ENCODE results near the gene FOXQ1. TPM values are rescaled to one million over a fixed set of nuclear protein-coding genes. Genes with fewer than 3 reads are reported as not detected.

FOXQ1 gene
- total and polyA plus RNA-seq, 2 of the 13 experiments (the other 11 are each of a cell fraction or from before 2014, with no cell fraction given): 35.2 to 39.8 TPM

DNA sequence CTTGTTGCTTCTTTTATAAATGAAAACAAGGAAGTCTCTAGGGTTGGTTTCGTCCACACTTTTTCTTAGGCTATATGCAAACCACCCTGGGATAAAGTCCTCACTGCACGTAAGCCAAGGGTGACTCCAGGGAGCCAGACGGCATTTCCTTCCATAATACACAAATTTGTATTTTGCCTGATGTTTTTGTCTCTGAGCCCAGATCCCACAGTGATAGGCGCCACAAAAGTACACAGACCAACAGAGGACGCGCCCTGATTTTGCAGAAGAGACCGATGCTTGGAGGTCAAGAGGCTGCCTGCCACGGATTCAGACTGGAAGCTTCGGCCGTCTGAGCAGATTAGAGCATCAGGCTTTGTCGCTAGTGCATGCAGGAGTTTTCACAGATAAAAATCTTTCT is 22.8 kb downstream of the FOXQ1 start (continued):
- no peak for TF ChIP-seq ZNF432 (CRISPR knock-in tag; IDR thresholded peaks at IDR 0.05; ENCODE audit: borderline replicate concordance)
- TF ChIP-seq MXI1 (IDR thresholded peaks at IDR 0.05; ENCODE audit: borderline replicate concordance, low read depth, low read length): no peak
- TF ChIP-seq ZFP82 (CRISPR knock-in tag; IDR thresholded peaks at IDR 0.05; ENCODE audit: borderline replicate concordance): 0 out of 2 replicates have a peak, but pooled peaks have one; percentile 17
- no peak for TF ChIP-seq PCBP2 (optimal IDR thresholded peaks at IDR 0.05; ENCODE audit: low read depth, low read length, poor library complexity, severe bottlenecking)
- TF ChIP-seq, protein P1, sequence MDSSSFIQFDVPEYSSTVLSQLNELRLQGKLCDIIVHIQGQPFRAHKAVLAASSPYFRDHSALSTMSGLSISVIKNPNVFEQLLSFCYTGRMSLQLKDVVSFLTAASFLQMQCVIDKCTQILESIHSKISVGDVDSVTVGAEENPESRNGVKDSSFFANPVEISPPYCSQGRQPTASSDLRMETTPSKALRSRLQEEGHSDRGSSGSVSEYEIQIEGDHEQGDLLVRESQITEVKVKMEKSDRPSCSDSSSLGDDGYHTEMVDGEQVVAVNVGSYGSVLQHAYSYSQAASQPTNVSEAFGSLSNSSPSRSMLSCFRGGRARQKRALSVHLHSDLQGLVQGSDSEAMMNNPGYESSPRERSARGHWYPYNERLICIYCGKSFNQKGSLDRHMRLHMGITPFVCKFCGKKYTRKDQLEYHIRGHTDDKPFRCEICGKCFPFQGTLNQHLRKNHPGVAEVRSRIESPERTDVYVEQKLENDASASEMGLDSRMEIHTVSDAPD (CRISPR knock-in tag; IDR thresholded peaks at IDR 0.05): no peak
- TF ChIP-seq, protein P2, sequence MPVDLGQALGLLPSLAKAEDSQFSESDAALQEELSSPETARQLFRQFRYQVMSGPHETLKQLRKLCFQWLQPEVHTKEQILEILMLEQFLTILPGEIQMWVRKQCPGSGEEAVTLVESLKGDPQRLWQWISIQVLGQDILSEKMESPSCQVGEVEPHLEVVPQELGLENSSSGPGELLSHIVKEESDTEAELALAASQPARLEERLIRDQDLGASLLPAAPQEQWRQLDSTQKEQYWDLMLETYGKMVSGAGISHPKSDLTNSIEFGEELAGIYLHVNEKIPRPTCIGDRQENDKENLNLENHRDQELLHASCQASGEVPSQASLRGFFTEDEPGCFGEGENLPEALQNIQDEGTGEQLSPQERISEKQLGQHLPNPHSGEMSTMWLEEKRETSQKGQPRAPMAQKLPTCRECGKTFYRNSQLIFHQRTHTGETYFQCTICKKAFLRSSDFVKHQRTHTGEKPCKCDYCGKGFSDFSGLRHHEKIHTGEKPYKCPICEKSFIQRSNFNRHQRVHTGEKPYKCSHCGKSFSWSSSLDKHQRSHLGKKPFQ (CRISPR knock-in tag; IDR thresholded peaks at IDR 0.05; ENCODE audit: insufficient replicate concordance): no peak
- no peak for TF ChIP-seq BRD4 (CRISPR knock-in tag; IDR thresholded peaks at IDR 0.05)
- no peak for TF ChIP-seq HDAC1 (CRISPR knock-in tag; IDR thresholded peaks at IDR 0.05)
- 0 out of 2 replicates have a peak, but pooled peaks have one; percentile 12 for TF ChIP-seq STAG1 (CRISPR knock-in tag; IDR thresholded peaks at IDR 0.05)
- TF ChIP-seq ATF5 (CRISPR knock-in tag; IDR thresholded peaks at IDR 0.05; ENCODE audit: low read depth): no peak
- TF ChIP-seq AHDC1 (CRISPR knock-in tag; IDR thresholded peaks at IDR 0.05; ENCODE audit: borderline replicate concordance): no peak
- no peak for TF ChIP-seq ZNF24 (IDR thresholded peaks at IDR 0.05)
- no peak for TF ChIP-seq TP53 (CRISPR knock-in tag; conservative IDR thresholded peaks at IDR 0.05)
- TF ChIP-seq ISX (CRISPR knock-in tag; conservative IDR thresholded peaks at IDR 0.05): no peak
- TF ChIP-seq ZBTB38 (CRISPR knock-in tag; IDR thresholded peaks at IDR 0.05): no peak
- TF ChIP-seq ZNF331 (CRISPR knock-in tag; IDR thresholded peaks at IDR 0.05): peak; percentile 55
- TF ChIP-seq ZBTB37 (CRISPR knock-in tag; IDR thresholded peaks at IDR 0.05): no peak
- no peak for TF ChIP-seq SMYD3 (CRISPR knock-in tag; IDR thresholded peaks at IDR 0.05)
- no peak for TF ChIP-seq ZNF557 (CRISPR knock-in tag; IDR thresholded peaks at IDR 0.05)
- no peak for TF ChIP-seq ZNF776 (CRISPR knock-in tag; IDR thresholded peaks at IDR 0.05)
- no peak for TF ChIP-seq SNAI1 (CRISPR knock-in tag; IDR thresholded peaks at IDR 0.05; ENCODE audit: borderline replicate concordance)
